Measurements from ENCODE around the gene PLCL1. TPM values are rescaled to one million over a fixed set of nuclear protein-coding genes. Genes with fewer than 3 reads are reported as not detected.

The PLCL1 gene
- total RNA-seq, 1 experiment from 2014 or later = 0.07 TPM

DNA sequence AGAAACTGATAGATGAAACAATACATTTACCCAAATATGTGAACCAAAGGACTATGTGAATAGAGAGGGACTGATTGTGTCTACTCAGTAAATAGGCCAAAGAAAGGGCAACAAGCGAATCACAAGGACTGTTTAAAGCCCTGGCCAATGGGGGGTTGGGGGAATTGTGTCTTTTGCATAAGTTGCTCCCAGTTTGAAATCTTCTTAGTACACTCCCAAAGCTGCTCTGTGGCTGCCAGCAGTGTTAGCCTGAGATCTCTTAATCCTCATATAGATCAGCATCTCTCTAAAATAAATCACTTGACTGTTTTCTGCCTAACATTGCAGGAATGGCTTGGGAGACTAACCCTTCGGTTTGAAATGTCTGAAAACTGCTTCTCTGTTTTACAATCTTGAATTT, 236.4 kb downstream of the PLCL1 start (continued):
- TF ChIP-seq, protein P1, sequence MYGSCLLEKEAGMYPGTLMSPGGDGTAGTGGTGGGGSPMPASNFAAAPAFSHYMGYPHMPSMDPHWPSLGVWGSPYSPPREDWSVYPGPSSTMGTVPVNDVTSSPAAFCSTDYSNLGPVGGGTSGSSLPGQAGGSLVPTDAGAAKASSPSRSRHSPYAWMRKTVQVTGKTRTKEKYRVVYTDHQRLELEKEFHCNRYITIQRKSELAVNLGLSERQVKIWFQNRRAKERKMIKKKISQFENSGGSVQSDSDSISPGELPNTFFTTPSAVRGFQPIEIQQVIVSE (CRISPR knock-in tag; IDR thresholded peaks at IDR 0.05; ENCODE audit: borderline replicate concordance) = no peak
- TF ChIP-seq, protein P2, sequence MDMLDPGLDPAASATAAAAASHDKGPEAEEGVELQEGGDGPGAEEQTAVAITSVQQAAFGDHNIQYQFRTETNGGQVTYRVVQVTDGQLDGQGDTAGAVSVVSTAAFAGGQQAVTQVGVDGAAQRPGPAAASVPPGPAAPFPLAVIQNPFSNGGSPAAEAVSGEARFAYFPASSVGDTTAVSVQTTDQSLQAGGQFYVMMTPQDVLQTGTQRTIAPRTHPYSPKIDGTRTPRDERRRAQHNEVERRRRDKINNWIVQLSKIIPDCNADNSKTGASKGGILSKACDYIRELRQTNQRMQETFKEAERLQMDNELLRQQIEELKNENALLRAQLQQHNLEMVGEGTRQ (CRISPR knock-in tag; IDR thresholded peaks at IDR 0.05) = no peak
- TF ChIP-seq, protein P3, sequence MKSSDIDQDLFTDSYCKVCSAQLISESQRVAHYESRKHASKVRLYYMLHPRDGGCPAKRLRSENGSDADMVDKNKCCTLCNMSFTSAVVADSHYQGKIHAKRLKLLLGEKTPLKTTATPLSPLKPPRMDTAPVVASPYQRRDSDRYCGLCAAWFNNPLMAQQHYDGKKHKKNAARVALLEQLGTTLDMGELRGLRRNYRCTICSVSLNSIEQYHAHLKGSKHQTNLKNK (CRISPR knock-in tag; IDR thresholded peaks at IDR 0.05) = no peak
- TF ChIP-seq NFYB (CRISPR knock-in tag; conservative IDR thresholded peaks at IDR 0.05; ENCODE audit: low read depth) (no peak), NR1H2 (CRISPR knock-in tag; IDR thresholded peaks at IDR 0.05) (no peak)
- TF ChIP-seq, protein P4, sequence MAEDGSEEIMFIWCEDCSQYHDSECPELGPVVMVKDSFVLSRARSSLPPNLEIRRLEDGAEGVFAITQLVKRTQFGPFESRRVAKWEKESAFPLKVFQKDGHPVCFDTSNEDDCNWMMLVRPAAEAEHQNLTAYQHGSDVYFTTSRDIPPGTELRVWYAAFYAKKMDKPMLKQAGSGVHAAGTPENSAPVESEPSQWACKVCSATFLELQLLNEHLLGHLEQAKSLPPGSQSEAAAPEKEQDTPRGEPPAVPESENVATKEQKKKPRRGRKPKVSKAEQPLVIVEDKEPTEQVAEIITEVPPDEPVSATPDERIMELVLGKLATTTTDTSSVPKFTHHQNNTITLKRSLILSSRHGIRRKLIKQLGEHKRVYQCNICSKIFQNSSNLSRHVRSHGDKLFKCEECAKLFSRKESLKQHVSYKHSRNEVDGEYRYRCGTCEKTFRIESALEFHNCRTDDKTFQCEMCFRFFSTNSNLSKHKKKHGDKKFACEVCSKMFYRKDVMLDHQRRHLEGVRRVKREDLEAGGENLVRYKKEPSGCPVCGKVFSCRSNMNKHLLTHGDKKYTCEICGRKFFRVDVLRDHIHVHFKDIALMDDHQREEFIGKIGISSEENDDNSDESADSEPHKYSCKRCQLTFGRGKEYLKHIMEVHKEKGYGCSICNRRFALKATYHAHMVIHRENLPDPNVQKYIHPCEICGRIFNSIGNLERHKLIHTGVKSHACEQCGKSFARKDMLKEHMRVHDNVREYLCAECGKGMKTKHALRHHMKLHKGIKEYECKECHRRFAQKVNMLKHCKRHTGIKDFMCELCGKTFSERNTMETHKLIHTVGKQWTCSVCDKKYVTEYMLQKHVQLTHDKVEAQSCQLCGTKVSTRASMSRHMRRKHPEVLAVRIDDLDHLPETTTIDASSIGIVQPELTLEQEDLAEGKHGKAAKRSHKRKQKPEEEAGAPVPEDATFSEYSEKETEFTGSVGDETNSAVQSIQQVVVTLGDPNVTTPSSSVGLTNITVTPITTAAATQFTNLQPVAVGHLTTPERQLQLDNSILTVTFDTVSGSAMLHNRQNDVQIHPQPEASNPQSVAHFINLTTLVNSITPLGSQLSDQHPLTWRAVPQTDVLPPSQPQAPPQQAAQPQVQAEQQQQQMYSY (CRISPR knock-in tag; IDR thresholded peaks at IDR 0.05) = no peak

DNA sequence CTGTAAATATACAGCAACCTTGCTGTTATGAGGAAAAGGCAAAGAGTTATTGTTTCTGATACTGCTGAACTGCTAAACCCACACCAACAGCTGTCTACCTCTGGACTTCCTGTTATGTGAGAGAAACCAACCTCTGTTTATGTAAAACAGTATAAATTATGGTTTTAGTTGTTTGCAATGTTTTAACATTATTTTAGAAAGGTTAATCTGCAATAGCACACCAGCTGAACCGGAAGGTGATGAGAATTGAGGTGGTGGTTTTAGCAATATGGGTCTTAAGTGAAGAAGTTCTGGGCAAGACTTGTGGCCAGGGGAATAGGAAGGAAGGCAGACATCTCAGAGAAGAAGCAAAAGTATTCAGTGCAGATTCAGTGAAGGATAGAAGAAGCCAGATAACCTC, 237.8 kb downstream of the PLCL1 start:
- Mint-ChIP-seq H3K27me3 (ENCODE audit: low read depth) (no peaks in the 10 kb centered on the region), H3K4me3 (no peak overlapping the region), H3K9me3 (no peaks in the 10 kb centered on the region), H3K4me1 (peaks cover 14% of the 10 kb centered on the region), H3K27ac (no peak overlapping the region), H3K36me3 (no peaks in the 10 kb centered on the region)
- DNase-seq (ENCODE audit: low spot score) (no peak), ATAC-seq (no peak)
- CTCF ChIA-PET = no interaction called here
- POLR2A ChIA-PET = no interaction called here
- TF ChIP-seq, protein P5, sequence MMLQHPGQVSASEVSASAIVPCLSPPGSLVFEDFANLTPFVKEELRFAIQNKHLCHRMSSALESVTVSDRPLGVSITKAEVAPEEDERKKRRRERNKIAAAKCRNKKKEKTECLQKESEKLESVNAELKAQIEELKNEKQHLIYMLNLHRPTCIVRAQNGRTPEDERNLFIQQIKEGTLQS (CRISPR knock-in tag; conservative IDR thresholded peaks at IDR 0.05) = no peak
- no peak for TF ChIP-seq ZNF219 (CRISPR knock-in tag; IDR thresholded peaks at IDR 0.05; ENCODE audit: borderline replicate concordance)
- TF ChIP-seq, protein P6, sequence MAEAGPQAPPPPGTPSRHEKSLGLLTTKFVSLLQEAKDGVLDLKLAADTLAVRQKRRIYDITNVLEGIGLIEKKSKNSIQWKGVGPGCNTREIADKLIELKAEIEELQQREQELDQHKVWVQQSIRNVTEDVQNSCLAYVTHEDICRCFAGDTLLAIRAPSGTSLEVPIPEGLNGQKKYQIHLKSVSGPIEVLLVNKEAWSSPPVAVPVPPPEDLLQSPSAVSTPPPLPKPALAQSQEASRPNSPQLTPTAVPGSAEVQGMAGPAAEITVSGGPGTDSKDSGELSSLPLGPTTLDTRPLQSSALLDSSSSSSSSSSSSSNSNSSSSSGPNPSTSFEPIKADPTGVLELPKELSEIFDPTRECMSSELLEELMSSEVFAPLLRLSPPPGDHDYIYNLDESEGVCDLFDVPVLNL (CRISPR knock-in tag; IDR thresholded peaks at IDR 0.05; ENCODE audit: borderline replicate concordance, low read depth) = no peak
- TF ChIP-seq NR3C1 (CRISPR knock-in tag; conservative IDR thresholded peaks at IDR 0.05; ENCODE audit: low read depth) = no peak
- TF ChIP-seq ATF1 (CRISPR knock-in tag; IDR thresholded peaks at IDR 0.05) = no peak
- no peak for TF ChIP-seq ZNF121 (CRISPR knock-in tag; IDR thresholded peaks at IDR 0.05)
- TF ChIP-seq JUN (CRISPR knock-in tag; IDR thresholded peaks at IDR 0.05) = no peak
- no peak for TF ChIP-seq ZNF263 (CRISPR knock-in tag; IDR thresholded peaks at IDR 0.05; ENCODE audit: low read depth)
- TF ChIP-seq, protein P7, sequence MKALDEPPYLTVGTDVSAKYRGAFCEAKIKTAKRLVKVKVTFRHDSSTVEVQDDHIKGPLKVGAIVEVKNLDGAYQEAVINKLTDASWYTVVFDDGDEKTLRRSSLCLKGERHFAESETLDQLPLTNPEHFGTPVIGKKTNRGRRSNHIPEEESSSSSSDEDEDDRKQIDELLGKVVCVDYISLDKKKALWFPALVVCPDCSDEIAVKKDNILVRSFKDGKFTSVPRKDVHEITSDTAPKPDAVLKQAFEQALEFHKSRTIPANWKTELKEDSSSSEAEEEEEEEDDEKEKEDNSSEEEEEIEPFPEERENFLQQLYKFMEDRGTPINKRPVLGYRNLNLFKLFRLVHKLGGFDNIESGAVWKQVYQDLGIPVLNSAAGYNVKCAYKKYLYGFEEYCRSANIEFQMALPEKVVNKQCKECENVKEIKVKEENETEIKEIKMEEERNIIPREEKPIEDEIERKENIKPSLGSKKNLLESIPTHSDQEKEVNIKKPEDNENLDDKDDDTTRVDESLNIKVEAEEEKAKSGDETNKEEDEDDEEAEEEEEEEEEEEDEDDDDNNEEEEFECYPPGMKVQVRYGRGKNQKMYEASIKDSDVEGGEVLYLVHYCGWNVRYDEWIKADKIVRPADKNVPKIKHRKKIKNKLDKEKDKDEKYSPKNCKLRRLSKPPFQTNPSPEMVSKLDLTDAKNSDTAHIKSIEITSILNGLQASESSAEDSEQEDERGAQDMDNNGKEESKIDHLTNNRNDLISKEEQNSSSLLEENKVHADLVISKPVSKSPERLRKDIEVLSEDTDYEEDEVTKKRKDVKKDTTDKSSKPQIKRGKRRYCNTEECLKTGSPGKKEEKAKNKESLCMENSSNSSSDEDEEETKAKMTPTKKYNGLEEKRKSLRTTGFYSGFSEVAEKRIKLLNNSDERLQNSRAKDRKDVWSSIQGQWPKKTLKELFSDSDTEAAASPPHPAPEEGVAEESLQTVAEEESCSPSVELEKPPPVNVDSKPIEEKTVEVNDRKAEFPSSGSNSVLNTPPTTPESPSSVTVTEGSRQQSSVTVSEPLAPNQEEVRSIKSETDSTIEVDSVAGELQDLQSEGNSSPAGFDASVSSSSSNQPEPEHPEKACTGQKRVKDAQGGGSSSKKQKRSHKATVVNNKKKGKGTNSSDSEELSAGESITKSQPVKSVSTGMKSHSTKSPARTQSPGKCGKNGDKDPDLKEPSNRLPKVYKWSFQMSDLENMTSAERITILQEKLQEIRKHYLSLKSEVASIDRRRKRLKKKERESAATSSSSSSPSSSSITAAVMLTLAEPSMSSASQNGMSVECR (CRISPR knock-in tag; IDR thresholded peaks at IDR 0.05; ENCODE audit: borderline replicate concordance) = no peak
- no peak for TF ChIP-seq GTF2I (CRISPR knock-in tag; conservative IDR thresholded peaks at IDR 0.05)
- TF ChIP-seq, protein P8, sequence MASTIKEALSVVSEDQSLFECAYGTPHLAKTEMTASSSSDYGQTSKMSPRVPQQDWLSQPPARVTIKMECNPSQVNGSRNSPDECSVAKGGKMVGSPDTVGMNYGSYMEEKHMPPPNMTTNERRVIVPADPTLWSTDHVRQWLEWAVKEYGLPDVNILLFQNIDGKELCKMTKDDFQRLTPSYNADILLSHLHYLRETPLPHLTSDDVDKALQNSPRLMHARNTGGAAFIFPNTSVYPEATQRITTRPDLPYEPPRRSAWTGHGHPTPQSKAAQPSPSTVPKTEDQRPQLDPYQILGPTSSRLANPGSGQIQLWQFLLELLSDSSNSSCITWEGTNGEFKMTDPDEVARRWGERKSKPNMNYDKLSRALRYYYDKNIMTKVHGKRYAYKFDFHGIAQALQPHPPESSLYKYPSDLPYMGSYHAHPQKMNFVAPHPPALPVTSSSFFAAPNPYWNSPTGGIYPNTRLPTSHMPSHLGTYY (CRISPR knock-in tag; IDR thresholded peaks at IDR 0.05) = no peak
- TF ChIP-seq MYBL2 (CRISPR knock-in tag; IDR thresholded peaks at IDR 0.05) = no peak

All from WTC11 (cell line).